Parathyroid adenoma (tissue), 2 donors: ENCODE measurements around the gene MRGPRG.

Experiments
- H2AFZ ChIP-seq: fragments of 300-600 bp; sonication (generic); one replicate; pipeline ENCODE4 v1.7.0; 2017; ENCODE audit warnings: antibody characterized with exemption, mild to moderate bottlenecking
- H3K27ac ChIP-seq: fragments of 300-600 bp; sonication (generic); one replicate; pipeline ENCODE4 v1.7.0; 2017
- H3K27me3 ChIP-seq: fragments of 300-600 bp; sonication (generic); one replicate; pipeline ENCODE4 v1.7.0; 2017; ENCODE audit warnings: low read length; ENCODE audit not compliant: control insufficient read depth, insufficient read depth
- H3K36me3 ChIP-seq: fragments of 300-600 bp; sonication (generic); one replicate; pipeline ENCODE4 v1.7.0; 2017; ENCODE audit warnings: low read length; ENCODE audit not compliant: control insufficient read depth, insufficient read depth
- H3K4me1 ChIP-seq: fragments of 300-600 bp; sonication (generic); one replicate; pipeline ENCODE4 v1.7.0; 2017; ENCODE audit warnings: control low read depth
- H3K4me2 ChIP-seq: fragments of 300-600 bp; sonication (generic); one replicate; pipeline ENCODE4 v1.7.0; 2017; ENCODE audit warnings: low read length
- H3K4me3 ChIP-seq: fragments of 300-600 bp; sonication (generic); one replicate; pipeline ENCODE4 v1.7.0; 2017; ENCODE audit warnings: low read depth, low read length
- H3K79me2 ChIP-seq: fragments of 300-600 bp; sonication (generic); one replicate; pipeline ENCODE4 v1.7.0; 2017; ENCODE audit warnings: control low read depth
- H3K9ac ChIP-seq: fragments of 300-600 bp; sonication (generic); one replicate; pipeline ENCODE4 v1.7.0; 2017; ENCODE audit warnings: mild to moderate bottlenecking
- H3K9me3 ChIP-seq: fragments of 300-600 bp; sonication (generic); one replicate; pipeline ENCODE4 v1.7.0; 2017; ENCODE audit warnings: low read length; ENCODE audit not compliant: control insufficient read depth
- TF ChIP-seq, protein P1 (sequence below): fragments of 300-600 bp; sonication (generic); IDR thresholded peaks from one replicate; pipeline ENCODE4 v1.7.0; 2017; ENCODE audit warnings: antibody characterized with exemption, mild to moderate bottlenecking
- donor health status: primary hyperparathyroidism.

The MRGPRG gene

DNA sequence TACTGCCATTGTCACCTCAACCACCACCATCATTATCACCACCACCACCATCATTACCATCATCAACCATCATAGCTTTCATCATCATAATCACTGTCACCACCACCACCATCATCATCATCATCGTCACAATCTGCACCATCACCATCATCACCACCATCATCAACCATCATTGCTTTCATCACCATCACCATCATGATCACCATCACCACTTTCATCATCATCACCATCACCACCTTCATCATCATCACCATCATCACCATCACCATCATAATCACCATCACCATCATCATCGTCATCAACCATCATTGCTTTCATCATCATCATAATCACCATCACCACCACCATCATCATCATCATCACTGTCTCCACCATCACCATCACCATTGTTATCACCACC lies 44.8 kb downstream of the MRGPRG start:
- TF ChIP-seq, protein P1, sequence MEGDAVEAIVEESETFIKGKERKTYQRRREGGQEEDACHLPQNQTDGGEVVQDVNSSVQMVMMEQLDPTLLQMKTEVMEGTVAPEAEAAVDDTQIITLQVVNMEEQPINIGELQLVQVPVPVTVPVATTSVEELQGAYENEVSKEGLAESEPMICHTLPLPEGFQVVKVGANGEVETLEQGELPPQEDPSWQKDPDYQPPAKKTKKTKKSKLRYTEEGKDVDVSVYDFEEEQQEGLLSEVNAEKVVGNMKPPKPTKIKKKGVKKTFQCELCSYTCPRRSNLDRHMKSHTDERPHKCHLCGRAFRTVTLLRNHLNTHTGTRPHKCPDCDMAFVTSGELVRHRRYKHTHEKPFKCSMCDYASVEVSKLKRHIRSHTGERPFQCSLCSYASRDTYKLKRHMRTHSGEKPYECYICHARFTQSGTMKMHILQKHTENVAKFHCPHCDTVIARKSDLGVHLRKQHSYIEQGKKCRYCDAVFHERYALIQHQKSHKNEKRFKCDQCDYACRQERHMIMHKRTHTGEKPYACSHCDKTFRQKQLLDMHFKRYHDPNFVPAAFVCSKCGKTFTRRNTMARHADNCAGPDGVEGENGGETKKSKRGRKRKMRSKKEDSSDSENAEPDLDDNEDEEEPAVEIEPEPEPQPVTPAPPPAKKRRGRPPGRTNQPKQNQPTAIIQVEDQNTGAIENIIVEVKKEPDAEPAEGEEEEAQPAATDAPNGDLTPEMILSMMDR, result no peak
- Histone ChIP-seq H3K4me3 (no peak overlapping the region), H3K9me3 (no peaks in the 10 kb centered on the region), H2AFZ (no peak overlapping the region), H3K4me1 (peaks cover 4% of the 10 kb centered on the region), H3K27me3 (no peaks in the 10 kb centered on the region), H3K27ac (no peak overlapping the region), H3K36me3 (no peaks in the 10 kb centered on the region), H3K9ac (no peak overlapping the region), H3K79me2 (no peaks in the 10 kb centered on the region), H3K4me2 (no peak overlapping the region)

DNA sequence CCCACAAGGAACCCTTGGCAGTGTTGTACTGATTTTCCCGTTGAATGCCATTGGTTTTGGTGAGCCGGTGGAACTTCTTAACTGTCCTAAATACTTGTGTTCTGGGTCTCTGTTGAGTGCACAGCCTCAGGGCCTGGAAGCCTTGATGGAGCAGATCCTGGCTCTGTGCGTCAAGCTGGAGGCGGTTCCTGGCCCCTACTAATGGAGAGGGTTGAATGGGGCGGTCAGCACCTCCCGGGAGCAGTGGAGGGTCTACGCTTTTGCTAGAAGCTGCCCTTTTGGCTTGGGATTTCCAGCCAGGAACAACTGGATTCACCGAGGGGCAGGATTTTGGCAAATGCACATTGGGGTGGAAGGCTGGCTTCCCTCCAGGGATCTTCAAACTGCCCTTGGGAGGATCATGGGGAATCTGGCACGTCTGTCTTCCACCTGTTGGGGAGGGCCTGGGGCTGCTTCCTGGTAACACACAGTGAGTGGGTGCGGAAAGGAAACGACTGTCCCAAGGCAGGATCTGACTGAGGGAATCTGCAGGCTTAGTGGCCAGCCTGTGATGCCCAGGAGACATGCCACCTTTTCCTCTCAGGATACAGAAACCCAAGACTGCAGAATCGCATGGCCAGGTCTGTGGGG lies 46.6 kb downstream of the MRGPRG start:
- no peak overlapping the region for H2AFZ ChIP-seq
- no peak overlapping the region for H3K4me3 ChIP-seq
- H3K4me2 ChIP-seq, result no peak overlapping the region
- no peaks in the 10 kb centered on the region for H3K79me2 ChIP-seq
- peaks cover 4% of the 10 kb centered on the region for H3K4me1 ChIP-seq
- H3K27ac ChIP-seq, result no peak overlapping the region
- H3K9me3 ChIP-seq, result no peaks in the 10 kb centered on the region
- TF ChIP-seq, protein P1, result no peak
- no peak overlapping the region for H3K9ac ChIP-seq
- H3K27me3 ChIP-seq, result no peaks in the 10 kb centered on the region
- no peaks in the 10 kb centered on the region for H3K36me3 ChIP-seq

DNA sequence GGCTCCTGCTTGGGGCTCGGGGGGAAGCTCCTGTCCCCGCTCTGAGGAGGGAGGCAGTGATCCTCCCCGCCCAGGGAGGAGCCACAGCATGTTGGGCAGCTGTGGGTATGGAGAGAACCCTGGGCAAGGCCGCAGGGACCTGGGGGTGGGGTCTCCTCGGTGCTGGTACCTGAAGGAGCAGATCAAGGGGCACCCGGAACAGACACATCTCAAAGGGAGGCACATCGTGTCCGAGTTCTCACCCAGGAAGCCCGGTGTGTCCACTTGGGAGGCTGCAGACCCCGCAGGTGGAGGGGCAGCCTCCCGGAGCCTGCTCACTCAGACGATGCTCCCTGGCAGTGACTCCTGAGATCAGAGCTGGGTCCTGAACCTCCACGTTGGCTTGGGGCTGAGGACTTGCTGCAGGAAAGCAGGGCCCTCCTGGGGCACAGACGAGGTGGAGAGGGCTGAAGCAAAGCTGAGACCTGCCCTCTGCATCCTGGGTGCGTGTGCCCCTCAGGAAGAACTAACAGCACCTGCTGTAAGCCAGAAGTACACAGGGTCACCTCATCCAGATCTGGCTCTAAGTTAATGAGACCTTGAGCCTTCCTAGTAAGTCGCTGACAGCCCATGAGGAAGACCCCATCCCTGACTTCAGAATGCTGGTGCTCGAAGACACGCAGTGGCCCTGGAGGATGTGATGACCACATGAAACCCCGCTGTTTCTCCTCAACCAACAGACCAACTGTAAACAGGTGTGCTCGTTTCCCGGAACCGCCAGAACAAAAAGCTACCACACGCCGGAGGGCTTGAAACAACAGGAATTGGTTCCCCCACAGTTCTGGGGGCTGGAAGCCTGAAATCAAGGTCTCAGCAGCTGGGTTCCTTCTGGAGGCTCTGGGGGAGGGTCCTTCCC lies 47.6 kb downstream of the MRGPRG start:
- H3K9ac ChIP-seq, result no peak overlapping the region
- no peaks in the 10 kb centered on the region for H3K79me2 ChIP-seq
- H3K27me3 ChIP-seq, result no peaks in the 10 kb centered on the region
- no peak overlapping the region for H2AFZ ChIP-seq
- H3K9me3 ChIP-seq, result no peaks in the 10 kb centered on the region
- H3K4me2 ChIP-seq, result no peak overlapping the region
- H3K36me3 ChIP-seq, result no peaks in the 10 kb centered on the region
- TF ChIP-seq, protein P1, result no peak
- H3K27ac ChIP-seq, result no peak overlapping the region
- H3K4me3 ChIP-seq, result no peak overlapping the region
- H3K4me1 ChIP-seq, result peaks cover 4% of the 10 kb centered on the region

DNA sequence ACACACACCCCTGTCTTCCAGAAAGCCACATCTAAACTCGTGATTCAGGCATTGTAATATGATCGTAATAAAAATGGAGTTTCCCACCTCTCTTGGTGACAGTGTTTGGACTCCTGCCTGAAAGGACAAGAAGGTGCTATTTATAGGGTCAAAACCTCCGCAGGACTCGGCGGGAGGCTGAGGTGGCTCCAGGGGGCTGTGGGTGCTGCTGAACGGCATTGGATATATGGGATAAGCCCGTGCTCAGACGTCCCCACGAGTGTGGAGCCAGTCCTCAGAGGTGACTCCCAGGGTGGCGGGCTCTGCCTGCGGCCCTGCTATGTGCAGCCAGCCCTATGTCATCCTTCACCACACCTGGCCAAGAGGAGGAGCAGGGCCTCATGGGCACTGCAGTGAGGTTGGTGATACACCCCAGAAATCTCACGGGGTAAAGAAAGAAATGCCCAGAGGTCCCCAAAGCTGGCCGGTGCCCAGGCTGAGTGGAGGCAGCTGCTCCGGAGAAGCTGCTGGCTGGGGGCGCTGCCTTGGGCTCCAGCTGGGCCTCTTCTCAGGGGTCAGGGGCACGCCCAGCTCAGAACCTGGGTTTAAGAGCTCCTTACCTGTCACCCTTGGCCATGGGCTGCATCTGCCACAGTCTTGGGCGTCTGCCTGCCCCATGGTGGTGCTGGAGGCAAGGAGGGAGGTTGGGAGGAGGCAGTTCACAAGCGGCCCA lies 48.4 kb downstream of the MRGPRG start:
- H3K4me3 ChIP-seq, result no peak overlapping the region
- no peak overlapping the region for H3K4me2 ChIP-seq
- no peaks in the 10 kb centered on the region for H3K27me3 ChIP-seq
- TF ChIP-seq, protein P1, result no peak
- peaks cover 7% of the 10 kb centered on the region for H3K4me1 ChIP-seq
- H3K27ac ChIP-seq, result peak overlapping the region; percentile 20
- H3K9me3 ChIP-seq, result no peaks in the 10 kb centered on the region
- no peaks in the 10 kb centered on the region for H3K36me3 ChIP-seq
- H3K79me2 ChIP-seq, result no peaks in the 10 kb centered on the region
- H3K9ac ChIP-seq, result no peak overlapping the region
- H2AFZ ChIP-seq, result peak overlapping the region; percentile 74
